B cell (primary cell): ENCODE data around the gene GGT6.

Experiments
- CTCF ChIP-seq: fragments of 200-600 bp; IDR thresholded peaks from one replicate; pipeline ENCODE4 v1.8.0; 2022; ENCODE audit warnings: antibody characterized with exemption, mild to moderate bottlenecking
- EZH2 ChIP-seq: IDR thresholded peaks from 2 replicates; pipeline ENCODE4 v1.6.1; 2012; ENCODE audit warnings: borderline replicate concordance, low read depth, mild to moderate bottlenecking, moderate library complexity, low read length; ENCODE audit not compliant: insufficient read depth, poor library complexity, severe bottlenecking

GRCh38 chr17:4587803-4588202 is 27.4 kb upstream of the GGT6 start:
- TF ChIP-seq CTCF = no peak
- TF ChIP-seq EZH2 = no peak
